ENCODE results near the gene GNG12. TPM values are rescaled to one million over a fixed set of nuclear protein-coding genes. Genes with fewer than 3 reads are reported as not detected.

Gene GNG12
- total and polyA plus RNA-seq, 3 experiments from 2014 or later, result 0.71 to 0.77 TPM; not detected in 1

DNA sequence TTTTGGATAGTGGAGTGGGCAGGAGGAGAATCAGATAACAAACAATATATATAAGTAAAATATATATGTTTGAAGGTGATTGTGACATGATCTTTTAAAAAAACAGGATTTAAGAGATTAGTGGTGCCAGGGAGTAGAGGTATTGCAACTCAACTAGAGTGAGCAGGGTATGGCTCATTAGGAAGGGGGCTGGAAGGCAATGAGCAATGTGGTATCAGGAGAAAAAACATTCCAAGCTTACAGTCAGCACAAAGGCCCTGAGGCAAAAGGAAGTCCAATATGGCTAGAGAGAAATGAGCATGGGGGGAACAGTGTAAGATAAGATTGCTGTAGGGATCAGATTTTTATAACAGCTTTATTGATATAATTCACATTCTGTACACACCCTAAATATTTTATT is 153.6 kb downstream of the GNG12 start:
- H3K27ac Mint-ChIP-seq, result peak overlapping the region in 1 of 8 donors; percentile 47

GRCh38 chr1:67677930-67678329 is 155.3 kb downstream of the GNG12 start:
- Histone ChIP-seq H3K36me3 (ENCODE audit: insufficient read depth, low read length) (no peaks in the 10 kb centered on the region), H3K27me3 (ENCODE audit: insufficient read depth, low read length, poor library complexity, severe bottlenecking) (no peaks in the 10 kb centered on the region), H3K4me3 (ENCODE audit: low read length) (no peak overlapping the region), H3K27ac (ENCODE audit: low read depth, low read length) (no peak overlapping the region), H3K4me1 (ENCODE audit: insufficient read depth, low read length) (peaks cover 23% of the 10 kb centered on the region), H3K9me3 (ENCODE audit: low read length) (no peaks in the 10 kb centered on the region)
- no peak for DNase-seq
- H3K4me3 Mint-ChIP-seq, result no peak overlapping the region
- peaks cover 0 to 3% of the 10 kb centered on the region in 2 donors for H3K27me3 Mint-ChIP-seq
- peaks cover 8 to 17% (median 12%) of the 10 kb centered on the region in 3 donors for H3K4me1 Mint-ChIP-seq
- H3K27ac Mint-ChIP-seq, result no peak overlapping the region
- ChIA-PET CTCF (no interaction called here), POLR2A (no interaction called here)
- H3K36me3 Mint-ChIP-seq, result no peaks in the 10 kb centered on the region
- no peaks in the 10 kb centered on the region for H3K9me3 Mint-ChIP-seq

More for the DNA sequence above, 153.6 kb downstream of the GNG12 start:
- Mint-ChIP-seq H3K4me3 (no peak overlapping the region), H3K4me1 (peaks cover 7 to 22% (median 17%) of the 10 kb centered on the region in 3 donors), H3K36me3 (no peaks in the 10 kb centered on the region), H3K27me3 (peaks cover 0 to 3% of the 10 kb centered on the region in 2 donors), H3K9me3 (no peaks in the 10 kb centered on the region)
- H3K27ac ChIP-seq (ENCODE audit: low read depth, low read length), result no peak overlapping the region
- CTCF ChIA-PET, result no interaction called here
- no peaks in the 10 kb centered on the region for H3K27me3 ChIP-seq (ENCODE audit: insufficient read depth, low read length, poor library complexity, severe bottlenecking)
- POLR2A ChIA-PET, result no interaction called here
- no peak overlapping the region for H3K4me3 ChIP-seq (ENCODE audit: low read length)
- no peak for DNase-seq
- no peaks in the 10 kb centered on the region for H3K36me3 ChIP-seq (ENCODE audit: insufficient read depth, low read length)
- peaks cover 18% of the 10 kb centered on the region for H3K4me1 ChIP-seq (ENCODE audit: insufficient read depth, low read length)
- no peaks in the 10 kb centered on the region for H3K9me3 ChIP-seq (ENCODE audit: low read length)

- CTCF ChIA-PET, result interaction anchor here (0.9 kb wide), 2 partner anchors 15 to 28 kb away, joined by 3 read pairs; no protein-coding TSS in a partner anchor
- POLR2A ChIA-PET, result no interaction called here
- no peaks in the 10 kb centered on the region for H3K27me3 ChIP-seq (ENCODE audit: insufficient read depth, low read length, poor library complexity, severe bottlenecking)
- Mint-ChIP-seq H3K27me3 (peaks cover 0 to 3% of the 10 kb centered on the region in 2 donors), H3K27ac (no peak overlapping the region), H3K36me3 (no peaks in the 10 kb centered on the region), H3K4me1 (peaks cover 8 to 17% (median 12%) of the 10 kb centered on the region in 3 donors), H3K4me3 (no peak overlapping the region), H3K9me3 (no peaks in the 10 kb centered on the region)
- peaks cover 23% of the 10 kb centered on the region for H3K4me1 ChIP-seq (ENCODE audit: insufficient read depth, low read length)
- H3K4me3 ChIP-seq (ENCODE audit: low read length), result no peak overlapping the region
- DNase-seq, result no peak
- H3K9me3 ChIP-seq (ENCODE audit: low read length), result no peaks in the 10 kb centered on the region
- no peak overlapping the region for H3K27ac ChIP-seq (ENCODE audit: low read depth, low read length)
- no peaks in the 10 kb centered on the region for H3K36me3 ChIP-seq (ENCODE audit: insufficient read depth, low read length)
These were observed 155.9 kb downstream of the GNG12 start for GRCh38 chr1:67677408-67677807.

- Histone ChIP-seq H3K4me3 (ENCODE audit: low read length) (no peak overlapping the region), H3K36me3 (ENCODE audit: insufficient read depth, low read length) (no peaks in the 10 kb centered on the region), H3K27ac (ENCODE audit: low read depth, low read length) (no peak overlapping the region), H3K27me3 (ENCODE audit: insufficient read depth, low read length, poor library complexity, severe bottlenecking) (no peaks in the 10 kb centered on the region), H3K4me1 (ENCODE audit: insufficient read depth, low read length) (peaks cover 23% of the 10 kb centered on the region), H3K9me3 (ENCODE audit: low read length) (no peaks in the 10 kb centered on the region)
- H3K27me3 Mint-ChIP-seq, result peaks cover 0 to 3% of the 10 kb centered on the region in 2 donors
- DNase-seq, result no peak
- CTCF ChIA-PET, result interaction anchor here (0.9 to 1.4 kb wide), 3 partner anchors 15 to 177 kb away, joined by 3 read pairs; no protein-coding TSS in a partner anchor
- no peaks in the 10 kb centered on the region for H3K36me3 Mint-ChIP-seq
- peaks cover 8 to 17% (median 12%) of the 10 kb centered on the region in 3 donors for H3K4me1 Mint-ChIP-seq
- no peaks in the 10 kb centered on the region for H3K9me3 Mint-ChIP-seq
- POLR2A ChIA-PET, result no interaction called here
- H3K4me3 Mint-ChIP-seq, result no peak overlapping the region
- no peak overlapping the region for H3K27ac Mint-ChIP-seq
These were observed 156.3 kb downstream of the GNG12 start for GRCh38 chr1:67676946-67677345.

DNA sequence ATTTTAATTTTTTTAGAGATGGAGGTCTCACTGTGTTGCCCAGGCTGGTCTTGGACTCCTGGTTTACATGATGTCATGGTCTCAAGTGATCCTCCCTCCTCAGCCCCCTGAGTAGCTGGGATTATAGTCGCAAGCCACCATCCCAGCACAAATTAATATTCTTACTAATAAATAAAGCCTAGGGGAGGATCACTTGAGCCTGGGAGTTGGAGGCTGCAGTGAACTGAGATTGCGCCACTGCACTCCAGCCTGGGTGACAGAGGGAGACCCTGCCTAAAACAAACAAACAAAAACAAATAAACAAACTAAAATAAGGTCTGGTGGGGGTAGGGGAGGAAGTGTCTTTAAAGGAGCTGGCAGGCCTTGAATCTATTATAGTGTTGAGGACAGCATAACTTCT is 157.0 kb downstream of the GNG12 start:
- H3K27ac ChIP-seq (ENCODE audit: low read depth, low read length), result no peak overlapping the region
- peaks cover 23% of the 10 kb centered on the region for H3K4me1 ChIP-seq (ENCODE audit: insufficient read depth, low read length)
- Mint-ChIP-seq H3K9me3 (no peaks in the 10 kb centered on the region), H3K27me3 (peaks cover 0 to 9% of the 10 kb centered on the region in 2 donors), H3K27ac (no peak overlapping the region), H3K36me3 (no peaks in the 10 kb centered on the region), H3K4me1 (peaks cover 8 to 17% (median 12%) of the 10 kb centered on the region in 3 donors), H3K4me3 (no peak overlapping the region)
- CTCF ChIA-PET, result interaction anchor here (0.9 to 1.4 kb wide), 4 partner anchors 8 to 176 kb away, joined by 3 read pairs; partner anchors contain the start of gene GADD45A
- no peak for DNase-seq
- no peaks in the 10 kb centered on the region for H3K9me3 ChIP-seq (ENCODE audit: low read length)
- H3K4me3 ChIP-seq (ENCODE audit: low read length), result no peak overlapping the region
- no peaks in the 10 kb centered on the region for H3K36me3 ChIP-seq (ENCODE audit: insufficient read depth, low read length)
- POLR2A ChIA-PET, result no interaction called here
- H3K27me3 ChIP-seq (ENCODE audit: insufficient read depth, low read length, poor library complexity, severe bottlenecking), result no peaks in the 10 kb centered on the region

DNA sequence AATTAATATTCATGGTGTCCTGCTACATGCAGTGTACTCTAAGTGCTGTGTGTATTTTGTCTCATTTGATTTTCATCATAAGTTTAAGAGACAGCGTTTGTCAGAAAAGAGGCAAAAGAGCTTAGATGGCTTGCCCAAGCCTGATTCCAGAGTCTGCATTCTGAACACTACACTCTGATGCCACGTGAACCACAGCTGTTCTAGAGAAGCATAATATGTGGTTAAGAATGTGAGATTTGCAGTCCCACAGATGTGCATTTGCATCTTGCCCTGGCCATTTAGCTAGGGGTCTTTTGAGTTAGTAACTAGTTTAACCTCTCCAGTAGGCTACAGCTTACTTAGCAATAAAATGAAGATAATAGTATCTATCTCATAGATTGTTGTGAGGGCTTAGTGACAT is 157.5 kb downstream of the GNG12 start:
- Histone ChIP-seq H3K36me3 (ENCODE audit: insufficient read depth, low read length) (no peaks in the 10 kb centered on the region), H3K27me3 (ENCODE audit: insufficient read depth, low read length, poor library complexity, severe bottlenecking) (no peaks in the 10 kb centered on the region), H3K27ac (ENCODE audit: low read depth, low read length) (no peak overlapping the region), H3K4me1 (ENCODE audit: insufficient read depth, low read length) (peaks cover 23% of the 10 kb centered on the region), H3K9me3 (ENCODE audit: low read length) (no peaks in the 10 kb centered on the region), H3K4me3 (ENCODE audit: low read length) (no peak overlapping the region)
- CTCF ChIA-PET, result interaction anchor here (1.1 to 1.4 kb wide), 2 partner anchors 9 to 176 kb away, joined by 3 read pairs; partner anchors contain the start of gene GADD45A
- Mint-ChIP-seq H3K36me3 (no peaks in the 10 kb centered on the region), H3K27ac (no peak overlapping the region), H3K4me3 (no peak overlapping the region), H3K4me1 (peaks cover 8 to 17% (median 12%) of the 10 kb centered on the region in 3 donors), H3K27me3 (peaks cover 0 to 11% of the 10 kb centered on the region in 2 donors), H3K9me3 (no peaks in the 10 kb centered on the region)
- POLR2A ChIA-PET, result no interaction called here
- no peak for DNase-seq

DNA sequence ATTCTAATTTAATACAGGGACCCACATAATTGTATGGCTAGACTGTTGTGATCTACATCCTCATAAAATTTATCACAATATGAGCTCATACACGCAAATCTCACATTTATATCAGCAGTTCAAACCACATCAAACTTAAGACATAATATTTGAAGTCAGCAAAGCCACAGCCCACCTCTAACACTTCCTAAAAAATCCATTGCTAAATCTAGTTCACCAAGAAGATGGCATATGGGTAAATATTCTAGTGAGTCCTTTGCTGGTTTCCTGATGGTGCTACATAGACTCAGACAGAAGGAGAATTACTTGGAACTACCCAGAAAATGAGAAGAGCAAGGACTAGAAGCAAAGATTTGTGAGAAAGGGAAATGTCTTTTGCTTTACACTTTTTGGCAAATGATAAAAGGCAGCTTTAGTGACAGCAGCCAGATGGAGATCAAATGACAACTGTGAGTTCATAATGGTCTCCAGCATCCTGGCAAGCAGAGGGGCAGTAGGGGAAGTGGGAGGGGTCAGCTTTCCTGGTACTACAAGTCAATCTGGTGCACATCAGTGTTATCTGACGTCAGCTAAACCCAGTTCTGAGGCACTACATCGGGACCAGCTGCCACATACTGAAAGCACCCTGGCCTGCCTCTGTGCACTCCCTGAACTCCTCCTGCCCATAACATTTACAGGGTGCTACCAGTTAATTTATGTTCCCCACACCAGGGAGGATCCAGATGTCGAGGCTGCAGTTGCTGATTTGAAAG is 158.8 kb downstream of the GNG12 start:
- Mint-ChIP-seq H3K9me3 (no peaks in the 10 kb centered on the region), H3K27ac (peak overlapping the region in 7 of 8 donors; percentile 16 to 72 (median 51)), H3K27me3 (peaks cover 0 to 19% of the 10 kb centered on the region in 2 donors), H3K36me3 (no peaks in the 10 kb centered on the region), H3K4me3 (peak overlapping the region in 5 of 7 donors; percentile 6 to 51 (median 27)), H3K4me1 (peaks cover 8 to 17% (median 12%) of the 10 kb centered on the region in 3 donors)
- no peak overlapping the region for H3K4me3 ChIP-seq (ENCODE audit: low read length)
- DNase-seq, result peak in 3 of 5 donors; percentile 51 to 82 (median 51)
- CTCF ChIA-PET, result interaction anchor here (1.4 to 1.7 kb wide), 2 partner anchors 9 to 11 kb away, joined by 3 to 7 read pairs; partner anchors contain the start of gene GADD45A
- no peaks in the 10 kb centered on the region for H3K27me3 ChIP-seq (ENCODE audit: insufficient read depth, low read length, poor library complexity, severe bottlenecking)
- no peaks in the 10 kb centered on the region for H3K36me3 ChIP-seq (ENCODE audit: insufficient read depth, low read length)
- peaks cover 23% of the 10 kb centered on the region for H3K4me1 ChIP-seq (ENCODE audit: insufficient read depth, low read length)
- POLR2A ChIA-PET, result interaction anchor here (1.7 kb wide), 1 partner anchor 11 kb away, joined by 6 read pairs; the partner anchor contains the start of gene GADD45A
- H3K27ac ChIP-seq (ENCODE audit: low read depth, low read length), result no peak overlapping the region
- H3K9me3 ChIP-seq (ENCODE audit: low read length), result no peaks in the 10 kb centered on the region
